ENCODE data around the gene PMAIP1. TPM values are rescaled to one million over a fixed set of nuclear protein-coding genes. Genes with fewer than 3 reads are reported as not detected.

Gene PMAIP1
- total and polyA plus RNA-seq, 9 of the 15 experiments (the other 6 are each of a cell fraction or from before 2014, with no cell fraction given) = 8.0 to 22.9 (median 14.9) TPM

DNA sequence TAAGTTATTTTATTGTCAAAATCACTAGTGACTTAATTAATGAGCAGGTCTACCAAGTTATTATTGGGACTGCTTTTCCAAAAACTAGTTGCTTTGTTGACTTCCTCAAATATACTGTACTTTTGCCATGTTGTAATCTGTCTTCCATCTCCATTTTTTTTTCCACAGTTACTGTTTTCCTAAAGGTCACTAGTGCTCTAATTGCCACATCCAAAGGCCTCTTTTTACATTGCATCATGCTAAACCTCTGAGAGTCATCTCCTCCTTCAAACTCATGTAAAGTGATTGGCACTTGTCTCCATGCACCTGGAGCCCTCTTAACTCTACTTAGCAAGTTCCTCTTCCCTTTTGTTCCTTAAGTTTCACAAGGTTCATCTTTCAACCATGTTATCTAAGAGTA, 11.8 kb downstream of the PMAIP1 start (continued):
- TF ChIP-seq ZSCAN29 (IDR thresholded peaks at IDR 0.05) (no peak), HSF4 (CRISPR knock-in tag; IDR thresholded peaks at IDR 0.05; ENCODE audit: borderline replicate concordance) (no peak), SNRNP70 (optimal IDR thresholded peaks at IDR 0.05; ENCODE audit: low read depth, low read length) (no peak), ZEB2 (IDR thresholded peaks at IDR 0.05) (peak; percentile 68; the same call in 1 of the 2 replicates), POU5F1 (IDR thresholded peaks at IDR 0.05; ENCODE audit: borderline replicate concordance, low read depth, low read length, partially characterized antibody) (no peak), PHB2 (IDR thresholded peaks at IDR 0.05; ENCODE audit: low read depth) (no peak), GABPB1 (CRISPR knock-in tag; IDR thresholded peaks at IDR 0.05) (no peak), SOX6 (IDR thresholded peaks at IDR 0.05) (peak; percentile 60; the same call in 1 of the 2 replicates), RAD21 (CRISPR knock-in tag; conservative IDR thresholded peaks at IDR 0.05 in 1 of 2, IDR thresholded peaks at IDR 0.05 in 1 of 2) (0 out of 4 replicates have a peak, but pooled peaks of 1 of the 2 experiments have one; percentile 5), SRSF1 (IDR thresholded peaks at IDR 0.05; ENCODE audit: low read depth, low read length) (no peak), ZNF785 (CRISPR knock-in tag; IDR thresholded peaks at IDR 0.05) (no peak), ZKSCAN1 (IDR thresholded peaks at IDR 0.05; ENCODE audit: low read depth, low read length) (no peak)
- TF ChIP-seq, protein P1, sequence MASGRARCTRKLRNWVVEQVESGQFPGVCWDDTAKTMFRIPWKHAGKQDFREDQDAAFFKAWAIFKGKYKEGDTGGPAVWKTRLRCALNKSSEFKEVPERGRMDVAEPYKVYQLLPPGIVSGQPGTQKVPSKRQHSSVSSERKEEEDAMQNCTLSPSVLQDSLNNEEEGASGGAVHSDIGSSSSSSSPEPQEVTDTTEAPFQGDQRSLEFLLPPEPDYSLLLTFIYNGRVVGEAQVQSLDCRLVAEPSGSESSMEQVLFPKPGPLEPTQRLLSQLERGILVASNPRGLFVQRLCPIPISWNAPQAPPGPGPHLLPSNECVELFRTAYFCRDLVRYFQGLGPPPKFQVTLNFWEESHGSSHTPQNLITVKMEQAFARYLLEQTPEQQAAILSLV (tag; IDR thresholded peaks at IDR 0.05) = 0 out of 2 replicates have a peak, but pooled peaks have one; percentile 29
- TF ChIP-seq, protein P2, sequence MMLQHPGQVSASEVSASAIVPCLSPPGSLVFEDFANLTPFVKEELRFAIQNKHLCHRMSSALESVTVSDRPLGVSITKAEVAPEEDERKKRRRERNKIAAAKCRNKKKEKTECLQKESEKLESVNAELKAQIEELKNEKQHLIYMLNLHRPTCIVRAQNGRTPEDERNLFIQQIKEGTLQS (IDR thresholded peaks at IDR 0.05) = peak; percentile 87
- TF ChIP-seq, protein P2 (CRISPR knock-in tag; conservative IDR thresholded peaks at IDR 0.05) = no peak
- TF ChIP-seq, protein P3, sequence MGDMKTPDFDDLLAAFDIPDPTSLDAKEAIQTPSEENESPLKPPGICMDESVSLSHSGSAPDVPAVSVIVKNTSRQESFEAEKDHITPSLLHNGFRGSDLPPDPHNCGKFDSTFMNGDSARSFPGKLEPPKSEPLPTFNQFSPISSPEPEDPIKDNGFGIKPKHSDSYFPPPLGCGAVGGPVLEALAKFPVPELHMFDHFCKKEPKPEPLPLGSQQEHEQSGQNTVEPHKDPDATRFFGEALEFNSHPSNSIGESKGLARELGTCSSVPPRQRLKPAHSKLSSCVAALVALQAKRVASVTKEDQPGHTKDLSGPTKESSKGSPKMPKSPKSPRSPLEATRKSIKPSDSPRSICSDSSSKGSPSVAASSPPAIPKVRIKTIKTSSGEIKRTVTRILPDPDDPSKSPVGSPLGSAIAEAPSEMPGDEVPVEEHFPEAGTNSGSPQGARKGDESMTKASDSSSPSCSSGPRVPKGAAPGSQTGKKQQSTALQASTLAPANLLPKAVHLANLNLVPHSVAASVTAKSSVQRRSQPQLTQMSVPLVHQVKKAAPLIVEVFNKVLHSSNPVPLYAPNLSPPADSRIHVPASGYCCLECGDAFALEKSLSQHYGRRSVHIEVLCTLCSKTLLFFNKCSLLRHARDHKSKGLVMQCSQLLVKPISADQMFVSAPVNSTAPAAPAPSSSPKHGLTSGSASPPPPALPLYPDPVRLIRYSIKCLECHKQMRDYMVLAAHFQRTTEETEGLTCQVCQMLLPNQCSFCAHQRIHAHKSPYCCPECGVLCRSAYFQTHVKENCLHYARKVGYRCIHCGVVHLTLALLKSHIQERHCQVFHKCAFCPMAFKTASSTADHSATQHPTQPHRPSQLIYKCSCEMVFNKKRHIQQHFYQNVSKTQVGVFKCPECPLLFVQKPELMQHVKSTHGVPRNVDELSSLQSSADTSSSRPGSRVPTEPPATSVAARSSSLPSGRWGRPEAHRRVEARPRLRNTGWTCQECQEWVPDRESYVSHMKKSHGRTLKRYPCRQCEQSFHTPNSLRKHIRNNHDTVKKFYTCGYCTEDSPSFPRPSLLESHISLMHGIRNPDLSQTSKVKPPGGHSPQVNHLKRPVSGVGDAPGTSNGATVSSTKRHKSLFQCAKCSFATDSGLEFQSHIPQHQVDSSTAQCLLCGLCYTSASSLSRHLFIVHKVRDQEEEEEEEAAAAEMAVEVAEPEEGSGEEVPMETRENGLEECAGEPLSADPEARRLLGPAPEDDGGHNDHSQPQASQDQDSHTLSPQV (IDR thresholded peaks at IDR 0.05) = no peak
- TF ChIP-seq, protein P4, sequence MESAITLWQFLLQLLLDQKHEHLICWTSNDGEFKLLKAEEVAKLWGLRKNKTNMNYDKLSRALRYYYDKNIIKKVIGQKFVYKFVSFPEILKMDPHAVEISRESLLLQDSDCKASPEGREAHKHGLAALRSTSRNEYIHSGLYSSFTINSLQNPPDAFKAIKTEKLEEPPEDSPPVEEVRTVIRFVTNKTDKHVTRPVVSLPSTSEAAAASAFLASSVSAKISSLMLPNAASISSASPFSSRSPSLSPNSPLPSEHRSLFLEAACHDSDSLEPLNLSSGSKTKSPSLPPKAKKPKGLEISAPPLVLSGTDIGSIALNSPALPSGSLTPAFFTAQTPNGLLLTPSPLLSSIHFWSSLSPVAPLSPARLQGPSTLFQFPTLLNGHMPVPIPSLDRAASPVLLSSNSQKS (CRISPR knock-in tag; IDR thresholded peaks at IDR 0.05) = no peak
- TF ChIP-seq, protein P5, sequence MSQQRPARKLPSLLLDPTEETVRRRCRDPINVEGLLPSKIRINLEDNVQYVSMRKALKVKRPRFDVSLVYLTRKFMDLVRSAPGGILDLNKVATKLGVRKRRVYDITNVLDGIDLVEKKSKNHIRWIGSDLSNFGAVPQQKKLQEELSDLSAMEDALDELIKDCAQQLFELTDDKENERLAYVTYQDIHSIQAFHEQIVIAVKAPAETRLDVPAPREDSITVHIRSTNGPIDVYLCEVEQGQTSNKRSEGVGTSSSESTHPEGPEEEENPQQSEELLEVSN (IDR thresholded peaks at IDR 0.05; ENCODE audit: borderline replicate concordance in 1 of 2, extremely low read depth in 1 of 2, insufficient read depth in 1 of 2, insufficient read length in 1 of 2, low read depth in 1 of 2, low read length in 1 of 2, poor library complexity in 1 of 2, severe bottlenecking in 1 of 2) = no peak
- TF ChIP-seq, protein P6, sequence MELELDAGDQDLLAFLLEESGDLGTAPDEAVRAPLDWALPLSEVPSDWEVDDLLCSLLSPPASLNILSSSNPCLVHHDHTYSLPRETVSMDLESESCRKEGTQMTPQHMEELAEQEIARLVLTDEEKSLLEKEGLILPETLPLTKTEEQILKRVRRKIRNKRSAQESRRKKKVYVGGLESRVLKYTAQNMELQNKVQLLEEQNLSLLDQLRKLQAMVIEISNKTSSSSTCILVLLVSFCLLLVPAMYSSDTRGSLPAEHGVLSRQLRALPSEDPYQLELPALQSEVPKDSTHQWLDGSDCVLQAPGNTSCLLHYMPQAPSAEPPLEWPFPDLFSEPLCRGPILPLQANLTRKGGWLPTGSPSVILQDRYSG (tag; conservative IDR thresholded peaks at IDR 0.05; ENCODE audit: low read depth) = no peak
